PC-3 (cell line): ENCODE data around the gene ZNF862. TPM values are rescaled to one million over a fixed set of nuclear protein-coding genes. Genes with fewer than 3 reads are reported as not detected.

Source experiments
- ATAC-seq: fragments of 200-7000 bp; cut with Tn5 transposase; 2 replicates; pipeline ENCODE4 v1.9.1; 2020; ENCODE audit warnings: mild to moderate bottlenecking, moderate library complexity
- BruUV-seq: library from RNA; stranded (reverse); fragments of 400-500 nt; replicated peaks from 2 replicates; lab custom pipeline; 2021; lab: Mats Ljungman, UMichigan
- CTCF ChIA-PET: fragments of 300-600 bp; sonication (Branson Sonifier 250); formaldehyde crosslinking; loops from one replicate; lab custom pipeline; 2022; ENCODE audit warnings: antibody characterized with exemption; lab: Charles Lee
- POLR2A ChIA-PET: fragments of 300-600 bp; sonication (Branson Sonifier 250); formaldehyde crosslinking; loops from one replicate; lab custom pipeline; 2022; ENCODE audit warnings: antibody characterized with exemption; ENCODE audit not compliant: unreplicated experiment; lab: Charles Lee
- DNase-seq: peaks from one replicate; pipeline ENCODE4 v3.0.0-alpha.2; 2015
- H2AFZ ChIP-seq: fragments of 300-600 bp; sonication (generic); 2 replicates; pipeline ENCODE4 v1.6.0; 2016; ENCODE audit warnings: antibody characterized with exemption, low read length
- H3F3A ChIP-seq: fragments of 300-600 bp; sonication (generic); one replicate; pipeline ENCODE4 v1.6.0; 2017; ENCODE audit warnings: antibody characterized with exemption, low read length, control low read depth, mild to moderate bottlenecking; ENCODE audit not compliant: unreplicated experiment
- H3K27ac ChIP-seq: fragments of 300-600 bp; sonication (generic); 2 replicates; pipeline ENCODE4 v1.5.1; 2016; ENCODE audit warnings: mild to moderate bottlenecking, low read length
- H3K27me3 ChIP-seq: fragments of 300-600 bp; sonication (generic); 2 replicates; pipeline ENCODE4 v1.6.1; 2016; ENCODE audit warnings: low read length, mixed read lengths
- H3K36me3 ChIP-seq: fragments of 300-600 bp; sonication (generic); 2 replicates; pipeline ENCODE4 v1.6.1; 2016; ENCODE audit warnings: low read depth, mixed run types, low read length, mixed read lengths
- H3K4me1 ChIP-seq: fragments of 300-600 bp; sonication (generic); 2 replicates; pipeline ENCODE4 v1.5.1; 2016; ENCODE audit warnings: low read length; ENCODE audit not compliant: insufficient read depth
- H3K4me2 ChIP-seq: fragments of 300-600 bp; sonication (generic); 2 replicates; pipeline ENCODE4 v1.6.0; 2016; ENCODE audit warnings: low read length
- H3K4me3 ChIP-seq: fragments of 300-600 bp; sonication (generic); 2 replicates; pipeline ENCODE4 v1.5.1; 2016; ENCODE audit warnings: mild to moderate bottlenecking, low read length, mixed read lengths
- H3K79me2 ChIP-seq: fragments of 300-600 bp; sonication (generic); 2 replicates; pipeline ENCODE4 v1.6.1; 2017; ENCODE audit warnings: low read length, mixed read lengths
- H3K9ac ChIP-seq: fragments of 300-600 bp; sonication (generic); 2 replicates; pipeline ENCODE4 v1.6.0; 2016; ENCODE audit warnings: mild to moderate bottlenecking, low read length
- H3K9me2 ChIP-seq: fragments of 300-600 bp; sonication (generic); replicated peaks from 2 replicates; pipeline ENCODE4 v1.6.1; 2016; ENCODE audit warnings: mixed run types, low read length, mixed read lengths
- H3K9me3 ChIP-seq: fragments of 300-600 bp; sonication (generic); 2 replicates; pipeline ENCODE4 v1.6.1; 2016; ENCODE audit warnings: low read length, mixed read lengths
- H4K20me1 ChIP-seq: fragments of 300-600 bp; sonication (generic); 2 replicates; pipeline ENCODE4 v1.6.1; 2016; ENCODE audit warnings: low read length, mixed read lengths
- CTCF ChIP-seq: fragments of 300-600 bp; sonication (generic); conservative IDR thresholded peaks from 2 replicates; pipeline ENCODE4 v1.5.1; 2017; ENCODE audit warnings: antibody characterized with exemption, low read depth, mild to moderate bottlenecking, low read length
- EZH2 ChIP-seq: fragments of 300-600 bp; sonication (generic); IDR thresholded peaks from one replicate; pipeline ENCODE4 v1.6.1; 2017; ENCODE audit warnings: antibody characterized with exemption, mild to moderate bottlenecking, low read length; ENCODE audit not compliant: unreplicated experiment
- EZH2phosphoT487 ChIP-seq: fragments of 300-600 bp; sonication (generic); IDR thresholded peaks from 2 replicates; pipeline ENCODE4 v1.6.1; 2018; ENCODE audit warnings: mild to moderate bottlenecking, antibody characterized with exemption, low read length, borderline replicate concordance
- intact Hi-C: fragments of 100-400 bp; cut with micrococcal nuclease; formaldehyde crosslinking; loops from 2 replicates; pipeline ENCODE4 v1.9.0; 2023
- total RNA-seq: library from RNA; depleted of rRNA; stranded (reverse); fragments of >200 nt; gene quantifications from 2 replicates; pipeline ENCODE4 v1.2.3, GENCODE V29; 2014

Gene ZNF862
- total RNA-seq, 1 experiment from 2014 or later: 3.0 TPM

- no peak for TF ChIP-seq EZH2phosphoT487
- TF ChIP-seq EZH2: no peak
- no peak for TF ChIP-seq CTCF
- Histone ChIP-seq H3K27me3 (no peaks in the 10 kb centered on the region), H3K79me2 (no peaks in the 10 kb centered on the region), H3K9me2 (no peaks in the 10 kb centered on the region), H3K36me3 (no peaks in the 10 kb centered on the region), H3K4me2 (no peak overlapping the region), H3K9me3 (no peaks in the 10 kb centered on the region), H3K9ac (no peak overlapping the region), H4K20me1 (no peaks in the 10 kb centered on the region), H2AFZ (no peak overlapping the region), H3K4me1 (no peaks in the 10 kb centered on the region), H3F3A (no peaks in the 10 kb centered on the region), H3K27ac (no peak overlapping the region), H3K4me3 (no peak overlapping the region)
- DNase-seq (no peak), ATAC-seq (no peak)
- POLR2A ChIA-PET: no interaction called here
- intact Hi-C loops: no loop called here
- no TSS peak for BruUV-seq
- CTCF ChIA-PET: no interaction called here
Measured at GRCh38 chr7:149864023-149864422, 25.8 kb downstream of the ZNF862 start.

- Histone ChIP-seq H3K9ac (no peak overlapping the region), H3K4me2 (no peak overlapping the region), H2AFZ (no peak overlapping the region), H3K36me3 (no peaks in the 10 kb centered on the region), H4K20me1 (no peaks in the 10 kb centered on the region), H3F3A (no peaks in the 10 kb centered on the region), H3K79me2 (no peaks in the 10 kb centered on the region), H3K27me3 (no peaks in the 10 kb centered on the region), H3K9me2 (no peaks in the 10 kb centered on the region), H3K4me1 (no peaks in the 10 kb centered on the region), H3K27ac (no peak overlapping the region), H3K9me3 (no peaks in the 10 kb centered on the region), H3K4me3 (no peak overlapping the region)
- no peak for DNase-seq
- BruUV-seq: no TSS peak
- no peak for TF ChIP-seq EZH2phosphoT487
- no peak for TF ChIP-seq EZH2
- no peak for TF ChIP-seq CTCF
- CTCF ChIA-PET: no interaction called here
- ATAC-seq: no peak
- POLR2A ChIA-PET: no interaction called here
- intact Hi-C loops: no loop called here
Measured at GRCh38 chr7:149864751-149865150, 26.6 kb downstream of the ZNF862 start.

- ChIA-PET POLR2A (no interaction called here), CTCF (no interaction called here)
- intact Hi-C loops: no loop called here
- no peak overlapping the region for H2AFZ ChIP-seq
- TF ChIP-seq EZH2 (no peak), EZH2phosphoT487 (no peak), CTCF (no peak)
- H3K4me2 ChIP-seq: no peak overlapping the region
- H3K4me1 ChIP-seq: no peaks in the 10 kb centered on the region
- H4K20me1 ChIP-seq: no peaks in the 10 kb centered on the region
- H3K9me2 ChIP-seq: no peaks in the 10 kb centered on the region
- H3K27me3 ChIP-seq: no peaks in the 10 kb centered on the region
- ATAC-seq (peak; percentile 16; the same call in 1 of the 2 replicates), DNase-seq (no peak)
- no peaks in the 10 kb centered on the region for H3K9me3 ChIP-seq
- H3K4me3 ChIP-seq: no peak overlapping the region
- H3K79me2 ChIP-seq: no peaks in the 10 kb centered on the region
- H3K9ac ChIP-seq: no peak overlapping the region
- no TSS peak for BruUV-seq
- H3K36me3 ChIP-seq: no peaks in the 10 kb centered on the region
- H3F3A ChIP-seq: no peaks in the 10 kb centered on the region
- H3K27ac ChIP-seq: no peak overlapping the region
Measured at GRCh38 chr7:149865437-149865836, 27.3 kb downstream of the ZNF862 start.
